Adrenal gland (tissue), 12 donors: ENCODE measurements around the gene SLC44A2. TPM values are rescaled to one million over a fixed set of nuclear protein-coding genes. Genes with fewer than 3 reads are reported as not detected.

Source experiments
- DNase-seq, 7 donors: peaks; one replicate each; pipeline ENCODE4 v3.0.0-alpha.2; 2019 to 2020
- H3K27ac ChIP-seq, 5 donors: fragments of 200-600 bp; sonication (generic) in 4 of 5; 1 replicate in 3 of 5; 2 replicates in 2 of 5; pipeline versions ENCODE4 v1.5.1 to v1.8.0; 2016 to 2020; ENCODE audit warnings: mild to moderate bottlenecking in 1 of 5
- H3K27me3 ChIP-seq: fragments of 200-600 bp; 2 replicates; pipeline ENCODE4 v1.8.0; 2021
- H3K36me3 ChIP-seq, 2 donors: fragments of 200-600 bp; replicated peaks in 1 of 2; 1 replicate in 1 of 2; 2 replicates in 1 of 2; pipeline versions ENCODE4 v1.5.1 to v1.8.0; 2018 to 2022
- H3K4me1 ChIP-seq, 2 donors: fragments of 200-600 bp; replicated peaks in 1 of 2; 1 replicate in 1 of 2; 2 replicates in 1 of 2; pipeline versions ENCODE4 v1.5.1 to v1.8.0; 2018 to 2021
- H3K4me3 ChIP-seq, 4 donors: fragments of 200-600 bp; sonication (generic) in 3 of 4; one replicate each; pipeline ENCODE4 v1.5.1; 2016 to 2018
- H3K9me3 ChIP-seq, 3 donors: fragments of 200-600 bp; sonication (generic) in 1 of 3; replicated peaks in 1 of 3; 1 replicate in 2 of 3; 2 replicates in 1 of 3; pipeline versions ENCODE4 v1.5.1 to v1.8.0; 2016 to 2021
- CTCF ChIP-seq, 6 experiments: fragments of 450-650 bp in 4 of 6; fragments of 200-600 bp in 2 of 6; sonication (generic) in 1 of 6; IDR thresholded peaks; 1 replicate in 5 of 6; 2 replicates in 1 of 6; pipeline versions ENCODE4 v1.5.1 to v1.8.0; 2016 to 2021; ENCODE audit warnings: antibody characterized with exemption in 6 of 6, mild to moderate bottlenecking in 2 of 6, moderate library complexity in 1 of 6
- POLR2A ChIP-seq, 2 donors: fragments of 450-650 bp; IDR thresholded peaks; one replicate each; pipeline ENCODE4 v1.6.1; 2017; ENCODE audit warnings: antibody characterized with exemption in 2 of 2, mild to moderate bottlenecking in 2 of 2, moderate library complexity in 1 of 2
- WGBS, 4 donors: extraction: QIAGEN DNeasy Blood & Tissue Kit in 2 of 4; methylation state at CpG; one replicate each; pipeline versions ENCODE4 v1.1.5 to v1.1.7; 2013 to 2017; 5-methylcytosine and 5-hydroxymethylcytosine counted together
- intact Hi-C, 2 donors: fragments of 100-400 bp; cut with DNase I; formaldehyde crosslinking; loops; one replicate each; pipeline versions ENCODE4 v1.14.1 to v1.15.0; 2022 to 2023
- polyA plus RNA-seq, 3 donors: library from polyadenylated mRNA; stranded (reverse); fragments of 200-250 nt in 2 of 3; fragments of 350-450 nt in 1 of 3; fragmentation: Illumina TruSeq in 1 of 3; extraction: RNeasy Lipid Tissue Mini Kit (QIAGEN cat#74804) in 1 of 3; gene quantifications; one replicate each; pipeline ENCODE4 v1.2.3, GENCODE V29; 2013 to 2014
- total RNA-seq, 9 donors: library from RNA; depleted of rRNA in 4 of 9; stranded (reverse); fragments of >200 nt in 4 of 9; fragments of 120-200 nt in 1 of 9; fragmentation: NEBNext Ultra II Directional in 1 of 9; extraction: Animal tissue kit (Norgen Biotek cat#: 25700) in 1 of 9; gene quantifications; one replicate each; pipeline versions ENCODE4 v1.1.0 to v1.2.4, GENCODE V29; 2013 to 2023
- donor health status: healthy with polysubstance abuse.
- donor health status: Bipolar disorder and iron deficiency.
- donor health status: DM: yes; HTN: yes; CAD: no.
- donor health status: DM: no; HTN: no; CAD: no.
- donor health status: DM: no; HTN: no; CAD: no.
- donor health status: DM: yes; HTN: yes; CAD: no.

The SLC44A2 gene
- total and polyA plus RNA-seq, 12 donors, result 20.4 to 188 (median 87.4) TPM

- no peaks in the 10 kb centered on the region for H3K4me1 ChIP-seq
- no peak overlapping the region for H3K27ac ChIP-seq
- DNase-seq, result no peak
- no peaks in the 10 kb centered on the region for H3K9me3 ChIP-seq
- H3K27me3 ChIP-seq, result no peaks in the 10 kb centered on the region
- H3K4me3 ChIP-seq, result no peak overlapping the region
- WGBS, 4 donors, result 67 to 80% (median 75%) methylated on average over 8 to 15 of the region's 15 CpGs
- intact Hi-C loops, result no loop called here
- peaks cover 0 to 94% of the 10 kb centered on the region in 2 donors for H3K36me3 ChIP-seq
- TF ChIP-seq CTCF (IDR thresholded peaks at IDR 0.05) (no peak), POLR2A (IDR thresholded peaks at IDR 0.05) (no peak)
Observed at GRCh38 chr19:10682397-10683063, 57.2 kb downstream of the SLC44A2 start.

GRCh38 chr19:10683064-10683426 lies 57.7 kb downstream of the SLC44A2 start:
- H3K9me3 ChIP-seq, result no peaks in the 10 kb centered on the region
- no peaks in the 10 kb centered on the region for H3K27me3 ChIP-seq
- no peaks in the 10 kb centered on the region for H3K4me1 ChIP-seq
- 80 to 86% (median 85%) methylated on average over 14 to 15 of the region's 15 CpGs for WGBS, 4 donors
- no peak overlapping the region for H3K4me3 ChIP-seq
- DNase-seq, result no peak
- intact Hi-C loops, result no loop called here
- H3K27ac ChIP-seq, result no peak overlapping the region
- peaks cover 0 to 94% of the 10 kb centered on the region in 2 donors for H3K36me3 ChIP-seq
- TF ChIP-seq POLR2A (IDR thresholded peaks at IDR 0.05) (no peak), CTCF (IDR thresholded peaks at IDR 0.05) (no peak)

GRCh38 chr19:10683582-10683981 lies 58.2 kb downstream of the SLC44A2 start:
- TF ChIP-seq CTCF (IDR thresholded peaks at IDR 0.05), result no peak
- Histone ChIP-seq H3K27ac (no peak overlapping the region), H3K9me3 (no peaks in the 10 kb centered on the region), H3K36me3 (peaks cover 0 to 94% of the 10 kb centered on the region in 2 donors), H3K4me1 (no peaks in the 10 kb centered on the region), H3K27me3 (no peaks in the 10 kb centered on the region), H3K4me3 (no peak overlapping the region)
- intact Hi-C loops, result no loop called here
- no peak for DNase-seq
- WGBS, 4 donors, result 66 to 89% (median 86%) methylated on average over 3 to 21 of the region's 21 CpGs

GRCh38 chr19:10685210-10685609 lies 59.9 kb downstream of the SLC44A2 start:
- H3K4me3 ChIP-seq, result no peak overlapping the region
- 70 to 85% (median 75%) methylated on average over 5 of the region's 5 CpGs for WGBS, 4 donors
- H3K9me3 ChIP-seq, result no peaks in the 10 kb centered on the region
- no peaks in the 10 kb centered on the region for H3K4me1 ChIP-seq
- no peaks in the 10 kb centered on the region for H3K27me3 ChIP-seq
- no peak overlapping the region for H3K27ac ChIP-seq
- intact Hi-C loops, result no loop called here
- peaks cover 0 to 94% of the 10 kb centered on the region in 2 donors for H3K36me3 ChIP-seq
- no peak for DNase-seq
- TF ChIP-seq POLR2A (IDR thresholded peaks at IDR 0.05) (no peak), CTCF (IDR thresholded peaks at IDR 0.05) (no peak)
